Inferior parietal cortex (tissue), 1 donor: ENCODE data around the gene DIS3.
"Not testable (repeated sequence)": the region's sequence is repeated elsewhere in the genome, so short reads cannot be mapped to it uniquely, and the experiment has no call there.

Source experiments
- DNase-seq: peaks from one replicate; pipeline ENCODE4 v3.0.0-alpha.2; 2016; ENCODE audit errors: extremely low spot score

The DIS3 gene, protein sequence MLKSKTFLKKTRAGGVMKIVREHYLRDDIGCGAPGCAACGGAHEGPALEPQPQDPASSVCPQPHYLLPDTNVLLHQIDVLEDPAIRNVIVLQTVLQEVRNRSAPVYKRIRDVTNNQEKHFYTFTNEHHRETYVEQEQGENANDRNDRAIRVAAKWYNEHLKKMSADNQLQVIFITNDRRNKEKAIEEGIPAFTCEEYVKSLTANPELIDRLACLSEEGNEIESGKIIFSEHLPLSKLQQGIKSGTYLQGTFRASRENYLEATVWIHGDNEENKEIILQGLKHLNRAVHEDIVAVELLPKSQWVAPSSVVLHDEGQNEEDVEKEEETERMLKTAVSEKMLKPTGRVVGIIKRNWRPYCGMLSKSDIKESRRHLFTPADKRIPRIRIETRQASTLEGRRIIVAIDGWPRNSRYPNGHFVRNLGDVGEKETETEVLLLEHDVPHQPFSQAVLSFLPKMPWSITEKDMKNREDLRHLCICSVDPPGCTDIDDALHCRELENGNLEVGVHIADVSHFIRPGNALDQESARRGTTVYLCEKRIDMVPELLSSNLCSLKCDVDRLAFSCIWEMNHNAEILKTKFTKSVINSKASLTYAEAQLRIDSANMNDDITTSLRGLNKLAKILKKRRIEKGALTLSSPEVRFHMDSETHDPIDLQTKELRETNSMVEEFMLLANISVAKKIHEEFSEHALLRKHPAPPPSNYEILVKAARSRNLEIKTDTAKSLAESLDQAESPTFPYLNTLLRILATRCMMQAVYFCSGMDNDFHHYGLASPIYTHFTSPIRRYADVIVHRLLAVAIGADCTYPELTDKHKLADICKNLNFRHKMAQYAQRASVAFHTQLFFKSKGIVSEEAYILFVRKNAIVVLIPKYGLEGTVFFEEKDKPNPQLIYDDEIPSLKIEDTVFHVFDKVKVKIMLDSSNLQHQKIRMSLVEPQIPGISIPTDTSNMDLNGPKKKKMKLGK

GRCh38 chr13:72781451-72782439 lies at the start of gene DIS3, which contains the start of gene PIBF1:
Gene DIS3, minus strand, starts transcription at chr13:72781900. Its CDS starts 68 bp downstream, at chr13:72781832.
Gene PIBF1, plus strand, starts transcription at chr13:72782133. Its CDS starts 1,337 bp downstream, at chr13:72783470.
- DNase-seq, result peak; percentile 97

GRCh38 chr13:72823724-72824123 lies 42.0 kb upstream of the DIS3 start:
- DNase-seq, result no peak

DNA sequence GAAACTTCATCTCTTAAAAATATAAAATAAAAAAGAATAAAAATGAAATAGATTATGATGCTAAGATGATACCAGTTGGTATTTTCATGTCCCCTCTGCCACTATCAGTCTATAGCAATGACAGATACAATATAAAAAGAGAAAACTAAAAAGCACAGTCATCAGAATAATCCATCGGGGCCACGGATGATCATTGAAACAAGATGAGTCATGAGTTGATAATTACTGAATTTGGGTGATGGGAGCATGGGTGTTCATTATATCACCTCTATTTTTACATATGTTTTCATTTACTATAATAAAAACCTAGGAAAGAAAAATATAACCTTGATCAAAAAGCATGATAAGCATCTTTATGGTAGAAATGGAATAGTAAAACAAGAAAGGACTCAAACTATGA lies 41.4 kb upstream of the DIS3 start:
- DNase-seq, result no peak

DNA sequence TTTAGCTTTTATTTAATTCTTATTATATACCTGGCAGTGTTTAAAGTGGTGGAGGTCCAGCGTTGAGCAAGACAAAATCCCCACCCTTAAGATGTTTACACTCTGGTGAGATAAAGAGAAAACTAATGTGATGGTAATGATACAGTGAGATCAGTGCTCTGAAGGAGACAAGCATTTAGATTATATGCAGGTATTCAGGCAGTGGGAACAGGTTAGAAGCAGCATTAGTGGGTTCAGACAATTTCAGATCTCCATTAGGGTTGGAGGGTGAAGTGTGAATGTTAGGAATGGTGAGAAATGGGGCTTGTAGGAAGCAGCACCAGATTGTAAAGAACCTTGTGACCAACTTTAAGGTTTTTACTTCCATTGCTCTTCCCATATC lies 39.2 kb upstream of the DIS3 start:
- DNase-seq, result no peak

DNA sequence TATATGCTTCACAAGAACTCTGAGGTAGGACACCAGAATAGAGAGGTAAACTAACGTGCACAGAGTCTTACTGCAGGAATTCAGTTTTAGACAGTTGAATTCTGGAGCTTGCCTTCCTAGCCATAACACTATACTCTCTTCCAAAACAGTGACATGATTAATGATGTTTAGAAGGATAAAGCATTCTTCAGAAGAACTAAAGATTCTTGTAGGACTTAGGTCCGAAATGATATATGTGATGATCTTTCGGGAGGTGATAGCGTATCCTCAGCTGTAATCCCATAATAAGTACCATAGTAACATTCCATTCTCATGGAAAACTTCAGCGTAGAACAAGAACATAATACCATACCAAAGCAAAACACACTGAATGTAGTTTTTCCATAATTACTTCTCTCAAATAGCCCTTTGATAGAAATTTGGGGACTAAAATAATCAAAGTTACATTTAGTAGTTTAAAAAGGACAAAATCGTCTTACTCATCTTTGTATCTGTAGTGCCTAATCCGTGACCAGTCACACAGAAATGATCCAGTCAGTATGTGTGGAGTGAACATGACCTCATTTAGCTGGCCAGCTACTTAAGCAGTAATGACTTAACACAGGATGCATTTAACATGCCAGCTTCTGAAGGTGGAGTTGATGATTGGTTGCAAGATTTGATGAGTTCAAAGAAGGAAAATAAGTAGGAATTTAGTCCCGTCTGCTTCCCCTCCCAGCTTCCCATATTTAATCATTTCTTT lies 38.6 kb upstream of the DIS3 start:
- DNase-seq, result no peak

DNA sequence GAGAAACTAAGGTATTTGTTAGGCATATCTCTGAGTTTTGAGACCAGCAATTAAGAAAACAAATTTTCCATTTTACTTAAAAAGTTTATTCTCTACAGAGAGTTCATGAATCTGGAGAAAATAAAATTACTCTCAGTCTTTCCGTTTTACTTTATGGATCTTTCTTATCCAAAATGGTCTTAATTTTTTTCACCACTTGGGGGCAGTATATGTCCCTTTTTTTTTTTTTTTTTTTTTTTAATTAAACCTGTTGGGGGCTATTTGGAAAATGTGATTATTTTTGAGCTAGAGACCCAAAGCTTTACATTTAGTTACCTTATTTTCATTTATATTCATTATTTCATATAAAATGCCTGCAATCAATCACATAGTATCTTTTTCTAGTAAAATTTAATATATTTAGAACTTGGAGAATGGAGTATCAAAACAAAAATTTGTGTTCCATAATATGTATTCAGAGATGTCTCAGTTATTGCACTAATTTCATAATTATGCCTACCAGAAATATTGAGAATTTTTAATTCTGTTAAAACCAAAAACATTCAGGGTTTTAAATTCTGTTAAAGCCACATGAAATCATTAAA lies 27.3 kb upstream of the DIS3 start:
- DNase-seq, result peak; percentile 62

- not testable (repeated sequence) for DNase-seq
Observed at GRCh38 chr13:72806514-72806913, 24.8 kb upstream of the DIS3 start.

DNA sequence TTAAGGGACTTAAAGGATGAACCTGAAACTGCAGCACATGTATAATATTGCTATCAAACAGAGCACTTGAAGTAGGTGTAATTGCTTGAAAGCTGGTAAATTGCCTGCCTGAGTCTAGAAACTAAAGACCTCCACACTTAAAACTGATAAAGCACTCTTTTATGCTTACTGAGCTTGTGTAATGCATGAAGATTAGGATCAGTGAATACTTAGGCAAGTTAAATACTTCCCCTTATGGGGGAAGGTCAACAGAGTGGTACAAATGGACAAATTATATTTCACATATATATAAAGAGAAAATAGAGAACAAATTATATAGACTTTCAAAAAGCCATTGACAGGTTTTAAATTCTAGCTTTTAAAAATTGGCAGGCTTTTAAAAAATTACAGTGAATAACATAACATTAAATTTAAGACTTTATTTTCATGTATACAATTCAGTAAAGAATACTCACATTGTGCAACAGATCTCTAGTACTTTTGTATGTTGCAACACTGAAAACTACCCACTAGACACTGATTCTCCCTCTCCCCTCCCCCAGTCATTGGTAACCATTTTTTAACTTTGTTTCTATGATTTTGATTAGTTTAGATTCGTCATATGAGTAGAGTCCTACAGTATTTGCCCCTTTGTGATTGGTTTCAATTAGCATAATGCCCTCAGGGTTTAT lies 24.1 kb upstream of the DIS3 start:
- DNase-seq, result no peak

GRCh38 chr13:72804301-72804700 lies 22.6 kb upstream of the DIS3 start:
- DNase-seq, result no peak

DNA sequence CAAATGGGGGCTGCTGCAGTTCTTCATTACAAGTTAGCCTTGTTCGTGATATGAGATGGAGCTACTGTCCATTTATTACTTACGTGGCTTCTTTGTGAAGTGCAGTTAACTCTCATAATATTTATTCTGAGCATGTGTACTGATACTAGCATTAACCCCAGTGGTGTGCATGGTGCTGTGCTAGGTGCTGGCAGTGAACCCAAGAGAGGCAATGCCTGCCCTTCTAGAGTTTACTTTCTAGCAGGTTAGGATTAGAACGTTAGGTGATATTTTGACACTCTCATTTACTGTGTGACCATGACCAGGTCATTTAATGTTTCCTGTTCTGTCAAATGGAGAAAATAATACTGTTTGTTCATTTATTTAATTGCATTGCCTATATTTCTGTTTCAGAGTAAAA lies 17.1 kb upstream of the DIS3 start:
- DNase-seq, result no peak

DNA sequence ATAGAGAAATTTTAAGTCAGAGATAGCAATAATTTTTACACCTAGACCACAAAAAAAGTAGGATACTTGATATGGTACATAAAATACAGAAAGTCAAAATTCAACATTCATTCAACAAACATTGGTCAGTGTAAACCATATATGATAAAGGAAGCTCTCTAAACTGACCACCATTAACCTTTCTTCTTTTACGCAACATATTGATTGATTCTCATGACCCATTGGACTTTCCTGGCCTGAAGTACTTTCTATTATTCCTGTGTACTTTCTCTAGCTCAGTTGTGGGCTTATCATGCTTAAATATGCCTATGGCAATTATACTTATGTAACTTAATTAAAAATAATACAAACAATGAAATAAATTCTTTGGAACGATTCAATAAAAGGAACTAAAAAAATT lies 10.9 kb upstream of the DIS3 start:
- no peak for DNase-seq

- no peak for DNase-seq
Observed at GRCh38 chr13:72788831-72789230, 7.1 kb upstream of the DIS3 start.

GRCh38 chr13:72784679-72785078 lies 3.0 kb upstream of the DIS3 start:
- not testable (repeated sequence) for DNase-seq

DNA sequence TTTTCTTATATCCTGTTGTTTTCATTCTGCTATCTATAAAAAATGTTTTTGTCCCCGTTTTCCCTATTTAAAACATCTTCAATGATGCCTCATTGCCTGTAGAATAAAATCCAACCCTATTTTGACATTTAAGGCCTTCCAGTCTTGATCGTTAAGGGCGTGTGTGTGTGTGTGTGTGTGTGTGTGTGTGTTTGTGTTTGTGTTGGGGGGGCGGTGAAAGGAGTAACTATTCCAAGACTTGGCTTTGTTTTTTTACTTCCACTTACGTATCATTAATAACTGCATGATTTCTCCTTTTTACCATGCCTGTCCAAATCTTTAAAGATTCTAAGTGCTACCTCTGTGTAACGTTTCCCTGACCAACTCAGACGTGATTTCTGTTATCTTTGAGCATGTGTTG lies 1.0 kb upstream of the DIS3 start:
- no peak for DNase-seq

- DNase-seq, result no peak
Observed at GRCh38 chr13:72774019-72774418, 7.7 kb downstream of the DIS3 start.

GRCh38 chr13:72763411-72763810 lies 18.3 kb downstream of the DIS3 start:
- no peak for DNase-seq

DNA sequence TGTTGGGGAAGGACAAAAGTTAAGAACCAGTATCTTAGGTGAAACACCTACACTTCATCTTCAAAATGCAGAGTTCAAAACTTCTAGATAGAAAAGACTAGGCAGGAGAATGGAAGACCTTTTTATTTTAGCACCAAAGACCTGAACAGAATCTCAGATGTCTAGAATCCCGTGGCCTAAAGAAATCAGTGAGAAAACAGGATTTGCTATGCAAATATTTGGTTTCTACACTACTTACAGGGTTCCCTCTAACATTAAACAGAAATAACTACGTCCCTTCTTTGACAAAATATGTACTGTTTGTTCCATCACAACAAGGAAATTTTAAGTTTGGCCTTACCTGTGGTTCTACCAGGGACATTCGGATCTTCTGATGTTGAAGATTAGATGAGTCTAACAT lies 21.5 kb downstream of the DIS3 start:
- DNase-seq, result no peak

- DNase-seq, result no peak
Observed at GRCh38 chr13:72757792-72758535, 23.7 kb downstream of the DIS3 start.

DNA sequence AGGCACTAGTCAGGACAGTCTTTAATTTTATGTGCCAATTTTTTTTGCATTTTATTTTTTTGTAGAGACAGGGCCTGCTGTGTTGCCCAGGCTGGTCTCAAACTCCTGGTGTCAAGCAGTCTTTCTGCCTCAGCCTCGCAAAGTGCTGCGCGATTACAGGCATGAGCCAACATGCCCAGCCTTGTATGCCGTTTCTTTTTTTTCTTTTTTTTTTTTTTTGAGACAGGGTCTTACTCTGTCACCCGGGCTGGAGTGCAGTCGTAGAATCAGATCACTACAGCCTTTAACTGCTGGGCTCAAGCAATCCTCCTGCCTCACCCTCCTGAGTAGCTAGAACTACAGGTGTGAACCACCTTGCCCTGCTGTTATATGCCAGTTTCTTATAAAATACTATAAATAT lies 27.6 kb downstream of the DIS3 start:
- DNase-seq, result no peak
